Psoas muscle (tissue), 8 donors: ENCODE measurements around the gene FZD2. TPM values are rescaled to one million over a fixed set of nuclear protein-coding genes. Genes with fewer than 3 reads are reported as not detected.

ENCODE experiments used
- ATAC-seq, 4 donors: fragments of 200-7000 bp; cut with Tn5 transposase; one replicate each; pipeline ENCODE4 v1.9.1; 2020; ENCODE audit warnings: moderate library complexity in 3 of 4, mild to moderate bottlenecking in 2 of 4
- DNase-seq, 2 donors: peaks; one replicate each; pipeline ENCODE4 v3.0.0-alpha.2; 2020
- H3K27ac ChIP-seq: fragments of 200-600 bp; one replicate; pipeline ENCODE4 v1.8.0; 2022
- H3K27me3 ChIP-seq, 3 donors: fragments of 200-600 bp in 1 of 3; one replicate each; pipeline versions ENCODE4 v1.6.1 to v1.8.0; 2013 to 2022; ENCODE audit warnings: low read length in 2 of 3, mild to moderate bottlenecking in 2 of 3, moderate library complexity in 1 of 3; ENCODE audit not compliant: insufficient read depth in 3 of 3
- H3K36me3 ChIP-seq, 2 donors: fragments of 200-600 bp in 1 of 2; one replicate each; pipeline versions ENCODE4 v1.6.1 to v1.8.0; 2013 to 2022; ENCODE audit warnings: low read depth in 1 of 2, mild to moderate bottlenecking in 1 of 2, moderate library complexity in 1 of 2; ENCODE audit not compliant: insufficient read depth in 1 of 2
- H3K4me1 ChIP-seq: fragments of 200-600 bp; one replicate; pipeline ENCODE4 v1.8.0; 2022
- H3K4me3 ChIP-seq: fragments of 200-600 bp; one replicate; pipeline ENCODE4 v1.8.0; 2022; ENCODE audit warnings: mild to moderate bottlenecking
- H3K9me3 ChIP-seq: fragments of 200-600 bp; one replicate; pipeline ENCODE4 v1.8.0; 2022
- CTCF ChIP-seq: fragments of 200-600 bp; IDR thresholded peaks from one replicate; pipeline ENCODE4 v1.8.0; 2022; ENCODE audit warnings: antibody characterized with exemption
- WGBS, 3 donors: extraction: QIAGEN DNeasy Blood & Tissue Kit; methylation state at CpG; one replicate each; pipeline versions ENCODE4 v1.1.6 to v1.1.7; 2013; 5-methylcytosine and 5-hydroxymethylcytosine counted together
- intact Hi-C, 2 donors: fragments of 100-400 bp; cut with DNase I; formaldehyde crosslinking; loops; one replicate each; pipeline versions ENCODE4 v1.11.0 to v1.14.2; 2022
- polyA plus RNA-seq, 3 donors: library from polyadenylated mRNA; stranded (reverse); fragments of 200-250 nt; gene quantifications; one replicate each; pipeline ENCODE4 v1.2.3, GENCODE V29; 2013
- total RNA-seq, 4 donors: library from RNA; stranded (reverse); fragmentation: NEBNext Ultra II Directional in 2 of 4; extraction: Animal tissue kit (Norgen Biotek cat#: 25700) in 2 of 4; gene quantifications; one replicate each; pipeline versions ENCODE4 v1.2.1 to v1.2.4, GENCODE V29; 2021 to 2023
- donor health status: healthy with polysubstance abuse.
- donor health status: DM: no; HTN: no; CAD: no; lungs with moderate emphysema.
- donor health status: Bipolar disorder and iron deficiency.
- donor health status: healthy.
- donor health status: DM: yes; HTN: yes; CAD: no.
- donor health status: DM: no; HTN: no; CAD: no.
- donor health status: DM: no; HTN: no; CAD: no.
- donor health status: DM: yes; HTN: yes; CAD: no.

FZD2 gene
- total and polyA plus RNA-seq, 7 donors: 0.13 to 0.61 (median 0.32) TPM

GRCh38 chr17:44599298-44600175 is 42.3 kb downstream of the FZD2 start:
- H3K36me3 ChIP-seq: no peaks in the 10 kb centered on the region
- DNase-seq (peak in 1 of 2 donors; percentile 36), ATAC-seq (peak in 2 of 4 donors; percentile 42 to 50)
- intact Hi-C loops: no loop called here
- WGBS, 3 donors: 51 to 66% (median 56%) methylated on average over 9 of the region's 9 CpGs
- no peak overlapping the region for H3K27ac ChIP-seq
- peaks cover 0 to 29% (median 2%) of the 10 kb centered on the region in 3 donors for H3K27me3 ChIP-seq
- no peaks in the 10 kb centered on the region for H3K4me1 ChIP-seq
- TF ChIP-seq CTCF: no peak
- H3K9me3 ChIP-seq: no peaks in the 10 kb centered on the region
- H3K4me3 ChIP-seq: no peak overlapping the region

GRCh38 chr17:44601539-44601938 is 44.3 kb downstream of the FZD2 start:
- H3K27ac ChIP-seq: no peak overlapping the region
- 67 to 75% (median 71%) methylated on average over 15 of the region's 15 CpGs for WGBS, 3 donors
- H3K4me3 ChIP-seq: no peak overlapping the region
- no peaks in the 10 kb centered on the region for H3K9me3 ChIP-seq
- ATAC-seq (no peak), DNase-seq (no peak)
- intact Hi-C loops: no loop called here
- peaks cover 0 to 11% (median 2%) of the 10 kb centered on the region in 3 donors for H3K27me3 ChIP-seq
- no peak for TF ChIP-seq CTCF
- no peaks in the 10 kb centered on the region for H3K36me3 ChIP-seq
- no peaks in the 10 kb centered on the region for H3K4me1 ChIP-seq

- peaks cover 0 to 11% (median 4%) of the 10 kb centered on the region in 3 donors for H3K27me3 ChIP-seq
- H3K4me3 ChIP-seq: no peak overlapping the region
- DNase-seq (no peak), ATAC-seq (no peak)
- H3K36me3 ChIP-seq: no peaks in the 10 kb centered on the region
- no peak overlapping the region for H3K27ac ChIP-seq
- H3K9me3 ChIP-seq: no peaks in the 10 kb centered on the region
- 52 to 55% (median 52%) methylated on average over 9 of the region's 9 CpGs for WGBS, 3 donors
- no peak for TF ChIP-seq CTCF
- intact Hi-C loops: no loop called here
- no peaks in the 10 kb centered on the region for H3K4me1 ChIP-seq
Observed at GRCh38 chr17:44601973-44602372, 44.7 kb downstream of the FZD2 start.

GRCh38 chr17:44602390-44602789 is 45.1 kb downstream of the FZD2 start:
- DNase-seq (no peak), ATAC-seq (no peak)
- 20 to 26% (median 26%) methylated on average over 6 of the region's 6 CpGs for WGBS, 3 donors
- Histone ChIP-seq H3K36me3 (no peaks in the 10 kb centered on the region), H3K27ac (no peak overlapping the region), H3K4me3 (no peak overlapping the region), H3K4me1 (no peaks in the 10 kb centered on the region), H3K9me3 (no peaks in the 10 kb centered on the region), H3K27me3 (peaks cover 0 to 11% (median 4%) of the 10 kb centered on the region in 3 donors)
- no peak for TF ChIP-seq CTCF
- intact Hi-C loops: no loop called here
